Stimulated activated CD4-positive, alpha-beta T cell treated with anti-CD3 and anti-CD28 coated beads, Interleukin-2, amount 100 ng/mL, for 4 hours (primary cell): ENCODE results near the gene TGFB2.

ENCODE experiments used
- DNase-seq: peaks from one replicate; pipeline ENCODE4 v3.0.0-alpha.2; 2020; ENCODE audit warnings: low read depth

The TGFB2 gene

DNA sequence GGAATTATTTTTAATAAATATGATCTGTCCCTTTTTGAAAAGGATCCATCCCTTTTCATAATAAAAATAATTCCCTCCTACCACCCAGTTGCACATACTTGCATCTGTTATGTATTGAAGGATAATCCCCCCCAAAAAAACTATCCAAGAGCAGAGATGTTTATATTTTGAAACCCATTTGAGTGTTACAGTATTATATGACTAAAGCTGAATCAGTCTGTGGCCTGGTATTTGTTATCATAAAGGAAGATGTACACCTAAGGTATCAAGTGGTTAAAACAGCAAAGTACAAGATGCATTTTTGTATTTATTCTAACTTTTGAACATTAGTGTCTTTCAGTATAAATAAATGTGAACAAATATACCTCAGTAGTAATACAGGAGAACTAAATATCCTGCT is 12.7 kb upstream of the TGFB2 start:
- DNase-seq = no peak

DNA sequence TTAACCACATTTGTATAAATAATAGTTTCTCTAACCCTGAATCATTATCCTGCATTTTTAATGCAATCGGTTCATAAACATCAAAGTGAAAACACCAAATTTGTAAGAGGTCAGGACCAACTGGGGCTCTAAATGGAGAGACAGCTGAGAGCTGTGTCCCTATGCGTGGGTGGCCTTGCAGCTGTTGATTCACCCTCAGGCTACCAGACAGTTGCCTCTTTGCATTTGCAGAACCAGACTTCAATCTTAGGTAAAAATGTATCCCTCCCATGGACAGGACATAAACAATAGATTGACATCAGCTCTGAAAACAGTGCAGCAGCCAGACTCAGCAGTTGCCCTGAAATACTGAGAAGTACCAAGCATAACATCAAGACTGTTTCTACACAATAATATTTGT is 8.8 kb upstream of the TGFB2 start:
- no peak for DNase-seq

DNA sequence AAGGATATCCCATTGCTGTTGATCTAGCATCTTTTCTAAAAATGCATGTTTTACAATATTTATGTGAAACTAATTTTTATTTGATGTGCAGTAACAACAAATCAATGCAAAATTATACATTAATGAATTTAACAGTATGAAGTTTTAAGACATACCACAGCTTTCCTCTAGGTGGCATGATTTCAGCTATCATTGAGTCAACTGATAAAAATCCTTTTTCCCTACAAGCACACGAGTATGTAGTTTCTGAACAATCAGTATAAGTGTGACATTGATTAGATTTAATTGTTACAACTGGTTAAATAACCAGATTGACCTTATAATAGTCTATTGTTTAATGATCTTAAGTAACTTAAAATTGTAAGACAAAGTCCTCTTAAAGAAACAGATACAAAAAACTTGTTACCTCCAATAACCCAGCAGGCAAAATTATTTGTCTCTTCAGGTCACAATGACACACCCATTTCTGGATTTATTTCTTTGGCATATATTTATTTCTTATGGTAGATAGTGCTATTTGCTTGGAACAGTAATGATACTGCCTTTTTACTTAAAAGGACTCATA is 5.8 kb upstream of the TGFB2 start:
- DNase-seq = no peak

DNA sequence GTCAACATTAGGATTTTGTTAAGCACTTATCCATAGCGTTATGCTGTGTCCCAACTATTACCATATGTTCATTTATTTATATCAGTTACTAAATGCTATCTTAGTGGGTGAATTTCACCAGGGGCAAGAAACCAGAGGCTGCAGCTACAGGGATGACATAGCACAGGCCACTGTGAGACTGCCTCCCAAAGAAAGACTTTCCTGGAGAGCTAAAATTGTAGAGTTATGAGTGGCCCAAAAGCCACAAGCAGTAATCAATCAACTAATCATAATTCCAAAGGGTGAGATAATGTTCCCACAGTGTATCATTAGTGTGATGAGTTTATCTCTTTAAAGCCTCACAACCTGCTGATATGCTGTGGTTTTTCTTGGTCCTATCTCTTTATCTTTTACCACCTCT is 3.8 kb upstream of the TGFB2 start:
- DNase-seq = no peak

DNA sequence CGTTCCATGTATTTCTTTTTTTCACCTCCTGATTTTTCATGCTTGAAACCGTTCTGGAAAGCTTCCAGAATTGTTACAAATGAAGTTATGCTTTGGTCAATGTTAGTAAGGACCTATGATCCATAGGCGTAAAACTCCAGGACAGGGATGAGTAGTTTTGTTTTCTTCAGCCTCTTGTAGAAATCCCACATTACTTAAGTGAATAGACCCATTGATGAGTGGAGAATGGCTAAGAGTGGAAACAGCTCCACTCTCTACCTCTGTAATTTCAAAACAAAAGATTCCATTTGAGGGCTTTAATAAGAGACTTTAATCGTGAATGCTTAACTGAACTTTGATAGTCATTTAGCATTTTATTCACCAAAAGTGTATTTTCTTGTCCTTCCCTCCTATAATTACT is 3.0 kb upstream of the TGFB2 start:
- no peak for DNase-seq

DNA sequence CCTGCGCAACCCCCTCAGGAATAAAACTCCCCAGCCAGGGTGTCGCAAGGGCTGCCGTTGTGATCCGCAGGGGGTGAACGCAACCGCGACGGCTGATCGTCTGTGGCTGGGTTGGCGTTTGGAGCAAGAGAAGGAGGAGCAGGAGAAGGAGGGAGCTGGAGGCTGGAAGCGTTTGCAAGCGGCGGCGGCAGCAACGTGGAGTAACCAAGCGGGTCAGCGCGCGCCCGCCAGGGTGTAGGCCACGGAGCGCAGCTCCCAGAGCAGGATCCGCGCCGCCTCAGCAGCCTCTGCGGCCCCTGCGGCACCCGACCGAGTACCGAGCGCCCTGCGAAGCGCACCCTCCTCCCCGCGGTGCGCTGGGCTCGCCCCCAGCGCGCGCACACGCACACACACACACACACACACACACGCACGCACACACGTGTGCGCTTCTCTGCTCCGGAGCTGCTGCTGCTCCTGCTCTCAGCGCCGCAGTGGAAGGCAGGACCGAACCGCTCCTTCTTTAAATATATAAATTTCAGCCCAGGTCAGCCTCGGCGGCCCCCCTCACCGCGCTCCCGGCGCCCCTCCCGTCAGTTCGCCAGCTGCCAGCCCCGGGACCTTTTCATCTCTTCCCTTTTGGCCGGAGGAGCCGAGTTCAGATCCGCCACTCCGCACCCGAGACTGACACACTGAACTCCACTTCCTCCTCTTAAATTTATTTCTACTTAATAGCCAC is 696 bp downstream of the TGFB2 start:
- DNase-seq = no peak

DNA sequence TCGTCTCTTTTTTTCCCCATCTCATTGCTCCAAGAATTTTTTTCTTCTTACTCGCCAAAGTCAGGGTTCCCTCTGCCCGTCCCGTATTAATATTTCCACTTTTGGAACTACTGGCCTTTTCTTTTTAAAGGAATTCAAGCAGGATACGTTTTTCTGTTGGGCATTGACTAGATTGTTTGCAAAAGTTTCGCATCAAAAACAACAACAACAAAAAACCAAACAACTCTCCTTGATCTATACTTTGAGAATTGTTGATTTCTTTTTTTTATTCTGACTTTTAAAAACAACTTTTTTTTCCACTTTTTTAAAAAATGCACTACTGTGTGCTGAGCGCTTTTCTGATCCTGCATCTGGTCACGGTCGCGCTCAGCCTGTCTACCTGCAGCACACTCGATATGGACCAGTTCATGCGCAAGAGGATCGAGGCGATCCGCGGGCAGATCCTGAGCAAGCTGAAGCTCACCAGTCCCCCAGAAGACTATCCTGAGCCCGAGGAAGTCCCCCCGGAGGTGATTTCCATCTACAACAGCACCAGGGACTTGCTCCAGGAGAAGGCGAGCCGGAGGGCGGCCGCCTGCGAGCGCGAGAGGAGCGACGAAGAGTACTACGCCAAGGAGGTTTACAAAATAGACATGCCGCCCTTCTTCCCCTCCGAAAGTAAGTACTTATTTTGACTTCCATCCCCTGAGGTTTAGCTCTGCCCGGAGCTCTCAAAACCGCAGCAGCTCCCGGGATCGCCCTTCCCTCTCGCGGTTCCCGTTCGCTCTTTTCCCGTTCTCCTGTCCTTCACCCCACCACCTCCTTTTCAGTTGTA is 1.5 kb downstream of the TGFB2 start:
- DNase-seq = no peak

DNA sequence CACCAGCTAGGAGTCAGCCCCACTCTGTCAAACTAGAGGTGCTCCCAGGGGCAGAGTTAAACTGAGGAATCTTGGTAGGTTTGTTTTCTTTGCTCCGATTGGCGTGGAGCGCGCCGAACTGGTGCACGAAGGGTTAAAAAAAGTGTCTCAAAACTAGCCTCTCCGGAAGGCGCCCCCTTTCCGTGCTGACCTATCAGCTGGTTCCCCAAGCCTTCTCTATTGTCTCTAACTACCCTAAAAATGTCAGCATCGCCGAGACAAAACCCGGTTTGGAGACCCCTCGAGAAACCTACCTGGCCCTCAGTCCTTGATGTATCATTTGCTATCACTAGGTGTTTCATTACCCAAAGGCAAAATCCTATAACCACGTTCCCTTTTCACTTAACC is 2.2 kb downstream of the TGFB2 start:
- no peak for DNase-seq

DNA sequence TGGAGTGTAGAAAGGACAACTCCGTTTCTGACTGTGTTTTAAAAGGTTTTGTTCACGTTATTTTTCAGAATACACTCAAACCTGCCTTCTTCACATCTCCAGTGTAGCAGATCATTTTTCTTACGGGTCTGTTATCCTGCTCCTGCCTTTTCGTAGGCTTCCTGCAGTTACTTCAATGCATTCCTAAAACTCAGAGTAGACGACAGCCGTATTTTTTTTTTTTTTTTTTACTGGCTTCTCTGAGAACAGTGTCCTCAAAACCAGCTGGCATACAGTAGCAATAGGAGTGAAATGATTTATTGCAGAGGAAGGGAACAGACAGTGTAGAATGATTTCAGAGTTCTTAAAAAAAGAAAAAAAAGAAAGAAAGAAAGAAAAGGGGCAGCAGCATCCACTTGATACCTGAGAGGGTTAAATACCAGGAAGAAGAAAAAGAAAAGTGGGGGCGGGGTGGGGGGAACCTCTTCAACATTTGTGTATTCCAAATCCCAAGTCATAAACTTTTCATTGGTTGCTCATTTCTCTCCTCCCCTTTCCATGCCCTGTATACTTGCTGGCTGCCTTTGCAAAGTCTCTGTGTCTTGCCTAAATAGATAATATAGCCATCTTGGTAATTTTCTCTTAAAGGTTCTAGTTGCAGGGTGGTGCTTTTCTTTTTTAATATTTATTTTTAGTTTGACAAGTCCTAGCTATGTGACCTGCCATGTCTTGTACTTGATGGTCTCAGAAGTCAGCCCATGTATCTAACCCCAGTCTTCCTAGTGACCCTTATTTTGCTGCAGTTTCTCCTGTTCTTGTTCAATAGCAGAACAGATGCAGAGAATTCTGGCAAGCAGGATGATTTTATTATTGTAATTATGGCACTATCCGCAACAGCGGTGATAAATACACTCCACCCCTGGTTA is 2.8 kb downstream of the TGFB2 start:
- DNase-seq = no peak

DNA sequence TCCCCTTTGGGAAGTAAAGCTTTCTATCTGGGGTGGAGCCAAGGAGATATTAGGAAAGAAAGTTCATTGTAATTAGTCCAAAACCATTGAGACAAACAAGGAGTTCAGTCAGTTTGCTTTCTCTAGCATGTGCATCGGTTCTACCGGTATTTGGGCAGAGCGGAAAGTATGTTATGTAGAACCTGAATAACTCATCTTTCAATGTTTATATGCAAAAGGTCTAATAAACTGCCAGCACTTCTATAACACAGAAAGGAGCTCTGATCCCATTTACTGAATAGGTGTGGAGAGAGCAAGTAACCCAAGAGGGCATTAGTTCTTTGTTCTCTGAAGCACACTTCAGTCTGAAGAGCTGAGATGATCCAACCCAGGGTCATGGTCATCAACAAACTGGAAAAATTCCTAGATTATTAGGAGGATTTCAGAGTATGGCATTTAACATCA is 3.5 kb downstream of the TGFB2 start:
- no peak for DNase-seq

DNA sequence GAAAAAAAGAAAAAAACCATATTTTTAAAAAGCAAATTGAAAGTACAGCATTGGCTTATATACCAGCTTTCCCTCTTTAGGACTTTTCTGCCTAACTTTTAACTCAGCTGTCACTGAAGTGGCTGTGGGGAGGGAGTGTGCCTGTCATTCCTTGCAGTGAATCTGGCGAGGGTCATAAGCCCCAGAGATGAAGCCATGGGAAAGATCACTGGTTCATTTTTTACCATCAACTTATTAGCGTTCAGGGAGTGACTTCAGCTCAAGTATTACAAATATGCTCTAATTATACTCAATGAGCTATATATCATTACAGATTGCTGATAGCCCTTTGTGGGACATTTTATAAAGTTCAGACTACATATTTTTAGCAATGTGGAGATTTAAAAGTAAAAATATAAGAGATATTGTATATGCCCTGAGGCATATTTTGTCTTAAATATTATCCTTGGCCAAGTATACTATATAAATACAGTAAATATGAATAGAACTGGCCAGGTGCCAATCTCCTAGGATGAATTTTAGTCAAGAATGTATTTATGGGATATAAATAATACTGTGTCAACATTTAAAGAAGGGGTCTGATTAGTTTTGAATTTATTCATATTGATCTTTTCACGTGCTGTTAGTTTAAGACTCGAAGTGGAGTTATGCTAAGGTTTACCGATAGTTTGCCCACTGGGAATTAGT is 4.4 kb downstream of the TGFB2 start:
- DNase-seq = no peak

DNA sequence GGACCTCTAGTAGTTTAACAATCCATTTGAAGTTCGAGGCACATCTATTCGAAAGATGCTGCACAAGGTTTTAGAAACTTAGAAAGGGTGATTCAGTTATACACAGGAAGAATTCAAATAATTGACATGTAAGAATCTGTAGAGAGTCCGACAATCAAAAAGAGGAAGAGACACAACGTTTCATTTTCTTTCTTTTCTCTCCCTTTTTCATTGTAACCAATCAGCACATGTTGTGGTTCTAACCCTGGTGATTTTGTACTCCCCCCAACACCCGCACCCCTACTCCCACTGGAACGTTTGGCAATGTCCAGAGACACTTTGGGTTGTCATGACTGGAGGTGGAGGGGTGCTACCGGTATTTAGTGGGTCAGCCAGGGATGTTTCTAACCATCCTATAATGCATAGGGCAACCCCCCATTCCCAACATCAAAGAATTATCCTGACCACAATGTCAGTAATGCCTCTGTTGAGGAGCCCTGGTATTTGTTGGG is 4.9 kb downstream of the TGFB2 start:
- no peak for DNase-seq

DNA sequence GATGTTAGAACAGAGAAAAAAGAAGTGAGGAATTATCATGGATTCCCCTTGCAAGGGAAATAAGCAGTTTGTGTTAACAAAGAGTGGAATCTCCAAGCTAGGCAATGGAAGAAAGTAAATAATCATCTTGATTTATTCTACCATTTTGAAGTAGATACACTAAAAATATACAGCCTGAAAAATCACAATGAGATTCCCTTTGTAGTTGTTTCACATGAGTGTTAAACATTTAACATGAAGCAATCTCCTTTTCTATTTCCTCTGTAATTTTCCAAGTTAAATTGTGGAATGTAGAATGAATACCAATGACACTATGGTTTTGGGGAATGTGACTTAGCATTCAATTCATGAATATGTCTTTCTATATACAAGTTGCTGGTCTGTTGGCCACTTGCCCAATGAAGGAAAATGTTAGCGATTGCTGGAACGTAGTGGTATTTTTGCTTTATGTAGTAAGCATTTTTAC is 5.7 kb downstream of the TGFB2 start:
- no peak for DNase-seq

DNA sequence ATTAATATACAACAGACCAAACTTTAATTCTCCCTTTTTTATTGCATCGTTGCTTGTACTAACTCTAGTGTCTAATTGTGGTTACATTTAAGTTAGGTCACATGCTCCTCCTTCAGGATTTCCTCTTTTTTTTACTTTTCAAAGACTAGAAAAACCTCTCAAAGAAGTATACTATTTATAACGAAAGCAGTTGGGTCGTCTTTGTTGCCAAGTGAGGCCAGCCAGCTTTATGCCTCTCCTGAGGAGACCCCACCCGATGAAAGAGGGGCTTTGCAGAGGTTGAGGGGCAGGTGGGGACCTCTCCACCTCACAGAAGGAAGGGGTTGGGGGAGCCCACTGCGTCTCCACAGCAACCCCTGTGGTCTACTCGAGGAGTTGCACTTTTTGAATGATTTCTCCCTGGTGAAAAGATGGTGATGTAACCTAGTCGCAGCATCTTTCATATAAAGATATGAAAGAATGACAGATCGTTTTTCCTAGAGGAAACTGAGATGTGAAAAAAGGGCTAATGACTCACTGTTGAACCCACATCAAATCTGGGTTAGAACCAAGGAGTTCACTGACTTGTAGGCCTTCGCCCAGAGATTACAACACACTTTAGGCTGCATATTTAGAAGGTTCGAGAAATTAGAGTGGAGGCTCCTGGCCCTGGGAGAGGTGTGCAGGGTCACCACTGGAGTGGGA is 6.4 kb downstream of the TGFB2 start:
- no peak for DNase-seq

DNA sequence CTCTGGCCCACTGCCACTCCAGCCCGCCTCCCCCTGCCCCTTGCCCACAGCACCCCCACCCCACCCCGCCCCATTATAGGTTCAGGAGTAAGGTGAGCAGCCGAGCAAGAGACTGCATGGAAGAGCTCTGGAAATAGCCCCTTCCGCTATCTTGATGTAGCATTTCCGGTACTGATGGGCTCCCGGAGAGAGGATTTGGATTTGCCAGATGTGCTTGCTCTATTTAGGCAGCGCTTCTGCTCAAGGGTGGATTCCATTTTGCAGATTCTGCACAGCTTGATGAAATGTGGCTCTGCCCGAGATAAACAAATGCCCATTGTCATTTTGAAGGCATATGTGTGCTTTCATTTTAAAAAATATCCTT is 6.9 kb downstream of the TGFB2 start:
- no peak for DNase-seq

DNA sequence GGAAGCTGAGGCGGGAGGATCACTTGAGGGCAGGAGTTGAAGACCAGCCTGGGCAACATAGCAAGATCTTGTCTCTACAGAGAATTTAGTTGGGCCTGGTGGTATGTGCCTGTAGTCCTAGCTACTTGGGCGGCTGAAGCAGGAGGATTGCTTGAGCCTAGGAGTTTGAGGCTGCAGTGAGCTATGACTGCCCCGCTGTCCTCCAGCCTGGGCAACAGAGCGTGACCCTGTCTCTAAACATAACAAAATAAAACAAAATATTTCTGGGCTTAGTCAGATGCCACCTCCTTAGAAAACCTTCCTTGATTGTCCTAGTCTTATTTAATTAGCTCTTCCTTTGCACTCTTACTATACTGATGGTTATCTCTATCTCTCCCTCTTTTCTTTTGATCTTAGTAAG is 8.5 kb downstream of the TGFB2 start:
- no peak for DNase-seq

DNA sequence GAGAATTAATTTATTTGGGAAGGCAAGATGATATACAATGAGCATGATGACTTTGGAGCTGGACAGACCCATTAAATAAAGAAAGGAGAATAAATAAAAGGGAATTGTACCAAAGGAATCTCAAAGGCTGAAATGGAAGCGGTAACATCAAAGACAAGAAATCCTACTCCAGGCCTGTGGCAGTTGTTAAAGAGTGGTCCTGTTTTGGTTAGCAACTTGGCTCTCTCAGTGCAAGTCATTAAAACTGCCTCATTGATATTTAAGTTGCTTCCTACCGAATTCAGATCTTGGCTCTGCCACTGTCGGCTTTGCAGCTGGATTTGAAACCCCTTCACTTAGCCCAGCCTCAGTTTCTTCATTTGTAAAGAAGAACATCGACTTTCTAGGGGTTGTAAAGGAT is 10.1 kb downstream of the TGFB2 start:
- no peak for DNase-seq

DNA sequence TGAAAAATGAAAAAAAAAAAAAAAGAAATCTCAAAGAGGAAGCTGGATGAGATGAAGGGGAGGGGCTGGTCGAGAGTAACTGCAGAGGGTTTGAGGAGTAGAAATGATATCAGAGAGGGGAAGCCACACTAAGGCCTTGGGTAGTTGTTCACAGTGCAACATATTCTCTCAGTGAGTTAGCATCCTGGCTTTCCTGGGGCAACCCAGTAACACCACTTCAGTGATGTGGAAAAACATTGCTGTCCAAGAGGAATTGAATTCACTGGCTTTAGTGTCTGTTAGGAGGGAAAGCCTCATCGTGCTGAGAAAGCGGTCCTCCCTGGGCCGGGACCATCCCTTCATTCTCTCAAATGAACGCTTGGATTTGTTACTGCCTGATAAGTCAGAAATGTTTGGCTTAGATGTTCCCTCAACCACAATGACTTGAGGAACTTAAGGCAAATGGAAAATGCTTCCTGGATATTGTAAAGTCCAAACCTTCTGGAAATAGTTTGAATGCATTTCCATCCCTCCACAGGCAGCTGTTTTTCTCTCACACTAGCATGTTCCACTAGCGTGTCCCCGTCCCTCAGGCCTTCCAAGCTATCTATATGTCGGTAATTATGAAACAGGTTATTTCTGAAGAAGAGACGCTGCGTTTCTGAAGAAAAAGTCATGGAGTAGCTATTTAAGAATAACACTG is 12.2 kb downstream of the TGFB2 start:
- DNase-seq = no peak

DNA sequence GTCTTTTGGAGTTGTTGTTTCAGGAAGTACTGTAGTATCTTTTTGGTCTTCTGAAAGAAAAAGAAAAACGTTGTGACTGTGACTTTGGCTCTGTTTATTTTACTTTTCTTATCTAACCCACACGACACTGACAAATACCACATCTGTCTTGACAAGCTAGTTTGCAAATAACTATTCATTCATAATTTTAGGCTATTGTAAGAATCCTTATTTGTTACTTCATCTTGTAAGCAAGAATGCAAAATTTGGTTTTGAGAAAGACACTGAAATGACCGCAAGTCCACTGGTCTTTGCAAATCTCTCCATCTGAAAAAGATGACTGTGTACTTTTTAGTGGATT is 12.7 kb downstream of the TGFB2 start:
- DNase-seq = no peak

DNA sequence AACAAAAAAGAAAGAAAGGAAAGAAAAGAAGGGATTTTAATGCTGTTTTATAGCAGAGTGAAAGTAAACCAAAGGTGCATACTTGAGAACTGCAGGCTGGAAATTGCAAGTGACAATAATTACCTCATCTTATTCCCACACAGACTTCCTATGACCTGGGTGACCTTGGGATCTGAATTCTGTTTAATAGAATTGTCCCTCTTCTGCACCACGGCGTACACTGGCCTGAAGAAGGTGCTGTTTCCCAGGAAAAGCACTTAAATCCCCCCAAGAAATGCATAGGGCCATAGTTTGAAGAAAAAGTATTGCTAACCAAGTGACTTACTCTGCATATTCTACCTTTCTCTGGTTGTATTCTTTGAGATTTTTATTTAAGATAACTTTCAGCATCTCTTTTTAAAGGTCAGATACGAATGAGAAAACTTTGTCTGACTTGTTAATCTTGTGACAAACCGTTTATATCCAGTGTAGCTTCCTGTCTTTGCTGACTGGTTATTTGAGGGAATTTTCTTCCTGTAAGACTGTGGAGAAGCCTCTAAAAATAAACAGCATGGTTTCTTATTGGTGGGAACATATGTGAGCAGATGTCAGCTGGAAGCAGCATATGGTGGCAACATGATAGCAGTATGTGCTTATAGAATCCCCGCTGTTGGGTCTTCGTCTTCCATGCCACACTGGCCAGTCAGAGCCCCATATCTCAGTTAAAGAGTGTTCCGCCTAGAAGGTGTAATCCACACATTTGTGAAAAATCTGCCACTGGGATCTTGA is 16.3 kb downstream of the TGFB2 start:
- DNase-seq = no peak
